Common myeloid progenitor, CD34-positive (primary cell): ENCODE results near the gene CAMSAP3.

Source experiments
- CTCF ChIA-PET: fragments of 350-600 bp; sonication (Branson Sonifier 250); formaldehyde crosslinking; loops from one replicate; lab custom pipeline; 2021; ENCODE audit warnings: antibody characterized with exemption; lab: Charles Lee
- POLR2A ChIA-PET: fragments of 350-600 bp; sonication (Branson Sonifier 250); formaldehyde crosslinking; loops from one replicate; lab custom pipeline; 2021; ENCODE audit warnings: antibody characterized with exemption; lab: Charles Lee
- DNase-seq, 3 donors: peaks; one replicate each; pipeline versions ENCODE4 v3.0.0 to v3.0.0-alpha.2; 2013
- H3K27ac ChIP-seq, 2 experiments: 1 replicate in 1 of 2; 2 replicates in 1 of 2; pipeline ENCODE4 v1.7.0; 2013; ENCODE audit warnings: inconsistent platforms in 2 of 2, low read length in 2 of 2, mild to moderate bottlenecking in 2 of 2, low read depth in 1 of 2, moderate library complexity in 1 of 2; ENCODE audit not compliant: severe bottlenecking in 2 of 2, insufficient read depth in 1 of 2, poor library complexity in 1 of 2
- H3K27me3 ChIP-seq, 5 experiments: replicated peaks in 2 of 5; 1 replicate in 3 of 5; 2 replicates in 2 of 5; pipeline versions ENCODE4 v1.6.1 to v1.7.0; 2013; ENCODE audit warnings: low read length in 4 of 5, mild to moderate bottlenecking in 2 of 5, moderate library complexity in 2 of 5, inconsistent platforms in 1 of 5; ENCODE audit not compliant: insufficient read depth in 5 of 5, control insufficient read depth in 4 of 5
- H3K36me3 ChIP-seq, 4 experiments: 1 replicate in 2 of 4; 2 replicates in 2 of 4; pipeline versions ENCODE4 v1.6.1 to v1.7.0; 2013; ENCODE audit warnings: low read length in 3 of 4, control low read depth in 1 of 4, mild to moderate bottlenecking in 1 of 4; ENCODE audit not compliant: control insufficient read depth in 4 of 4, insufficient read depth in 4 of 4
- H3K4me1 ChIP-seq, 4 experiments: 1 replicate in 3 of 4; 2 replicates in 1 of 4; pipeline versions ENCODE4 v1.6.1 to v1.7.1; 2013; ENCODE audit warnings: low read length in 3 of 4, mild to moderate bottlenecking in 3 of 4, control low read depth in 1 of 4, inconsistent platforms in 1 of 4, moderate library complexity in 1 of 4; ENCODE audit not compliant: control insufficient read depth in 4 of 4, insufficient read depth in 4 of 4; ENCODE audit errors: control extremely low read depth in 1 of 4
- H3K4me3 ChIP-seq, 7 experiments: 1 replicate in 4 of 7; 2 replicates in 3 of 7; pipeline versions ENCODE4 v1.5.1 to v1.7.0; 2013; ENCODE audit warnings: mild to moderate bottlenecking in 7 of 7, low read length in 6 of 7, moderate library complexity in 6 of 7, inconsistent platforms in 2 of 7, low read depth in 2 of 7, control low read depth in 1 of 7; ENCODE audit not compliant: insufficient read depth in 4 of 7, control insufficient read depth in 1 of 7; ENCODE audit errors: extremely low read depth in 1 of 7
- H3K9me3 ChIP-seq, 5 experiments: 1 replicate in 4 of 5; 2 replicates in 1 of 5; pipeline versions ENCODE4 v1.6.1 to v1.7.1; 2013; ENCODE audit warnings: low read length in 4 of 5, mild to moderate bottlenecking in 2 of 5, inconsistent platforms in 1 of 5, low read depth in 1 of 5, moderate library complexity in 1 of 5; ENCODE audit not compliant: control insufficient read depth in 4 of 5, insufficient read depth in 2 of 5; ENCODE audit errors: control extremely low read depth in 1 of 5
- WGBS: methylation state at CpG from one replicate; pipeline ENCODE4 v1.1.5; 2013; ENCODE audit not compliant: insufficient coverage; 5-methylcytosine and 5-hydroxymethylcytosine counted together

The CAMSAP3 gene

DNA sequence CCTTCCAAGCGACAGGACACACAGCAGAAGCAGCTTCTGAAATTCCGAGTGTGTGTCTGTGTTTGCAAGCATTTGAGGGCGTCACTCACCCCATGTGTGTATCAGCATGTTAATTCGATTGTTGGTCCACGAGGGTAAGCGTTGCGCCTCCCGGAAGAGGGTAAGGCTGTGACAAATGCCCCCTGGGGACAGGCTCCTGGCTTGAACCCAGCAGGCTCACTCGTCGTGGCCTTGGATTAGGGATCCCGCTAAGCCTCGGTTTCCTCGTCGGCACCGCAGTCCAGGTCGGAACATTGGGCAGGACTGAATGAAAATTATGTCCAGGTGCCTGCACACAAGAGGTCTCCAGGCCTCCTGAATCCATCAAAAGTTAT lies 40.6 kb downstream of the CAMSAP3 start:
- Histone ChIP-seq H3K9me3 (no peaks in the 10 kb centered on the region), H3K4me1 (peaks cover 0 to 21% (median 18%) of the 10 kb centered on the region in 4 experiments), H3K27me3 (no peaks in the 10 kb centered on the region), H3K36me3 (peaks cover 0 to 29% (median 13%) of the 10 kb centered on the region in 4 experiments), H3K4me3 (peak overlapping the region in 6 of 7 experiments; percentile 5 to 91 (median 80)), H3K27ac (peak overlapping the region in 1 of 2 experiments; percentile 87)
- ChIA-PET CTCF (no interaction called here), POLR2A (no interaction called here)
- no peak for DNase-seq
- WGBS: 85% methylated on average over 16 of the region's 16 CpGs

DNA sequence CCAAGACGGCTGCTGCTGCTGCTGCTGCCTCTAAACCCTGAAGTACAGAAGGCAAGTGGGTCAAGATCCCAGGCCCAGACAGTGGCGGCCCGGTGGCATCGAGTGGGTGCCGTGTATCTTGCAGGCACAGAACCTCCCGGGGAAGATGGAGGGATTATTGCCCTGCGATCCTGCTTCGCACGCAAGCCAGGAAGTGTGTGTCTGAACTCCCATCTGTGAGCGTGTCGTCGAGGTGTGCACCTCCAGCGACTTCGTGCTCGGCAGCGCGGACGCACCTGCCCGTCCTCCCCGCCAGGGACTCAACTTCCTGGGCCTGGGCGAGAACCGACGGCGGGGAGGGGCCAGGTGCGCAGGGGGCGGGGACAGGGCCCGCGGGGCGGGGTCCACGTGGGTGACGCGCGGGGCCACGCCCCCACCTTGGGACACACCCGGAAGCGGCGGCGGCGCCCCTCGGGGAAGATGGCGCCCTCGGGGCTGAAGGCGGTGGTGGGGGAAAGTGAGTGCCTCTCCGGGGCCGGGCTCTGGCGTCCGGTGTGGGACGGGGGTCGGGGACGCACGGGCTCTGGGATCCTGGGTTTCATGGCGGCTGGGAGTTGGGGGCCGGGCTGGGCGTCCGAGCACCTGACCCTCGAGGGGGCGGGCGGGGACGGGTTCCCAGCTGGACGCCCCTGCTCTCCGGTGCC lies 41.2 kb downstream of the CAMSAP3 start, which contains the start of gene STXBP2:
STXBP2 (plus strand) TSS at position 420 of the 683 bp plus-strand sequence; CDS start at position 460, 40 bp downstream.
- H3K36me3 ChIP-seq: peaks cover 0 to 26% (median 13%) of the 10 kb centered on the region in 4 experiments
- POLR2A ChIA-PET: interaction anchor here (1.1 to 1.2 kb wide), 2 partner anchors 19 to 41 kb away, joined by 3 read pairs; no protein-coding TSS in a partner anchor
- H3K27ac ChIP-seq: peak within 1 kb of the TSS; percentile 46 to 87
- CTCF ChIA-PET: interaction anchor here (0.7 to 0.9 kb wide), 3 partner anchors 12 to 44 kb away, joined by 3 to 4 read pairs (median 3); partner anchors contain the start of gene TRAPPC5
- no peaks in the 10 kb centered on the region for H3K9me3 ChIP-seq
- no peaks in the 10 kb centered on the region for H3K27me3 ChIP-seq
- peaks cover 0 to 21% (median 18%) of the 10 kb centered on the region in 4 experiments for H3K4me1 ChIP-seq
- peak within 1 kb of the TSS; percentile 52 to 91 (median 79) for H3K4me3 ChIP-seq
- 4% methylated on average over 26 of the region's 61 CpGs for WGBS
- DNase-seq: peak; percentile 77 to 90 (median 90)

DNA sequence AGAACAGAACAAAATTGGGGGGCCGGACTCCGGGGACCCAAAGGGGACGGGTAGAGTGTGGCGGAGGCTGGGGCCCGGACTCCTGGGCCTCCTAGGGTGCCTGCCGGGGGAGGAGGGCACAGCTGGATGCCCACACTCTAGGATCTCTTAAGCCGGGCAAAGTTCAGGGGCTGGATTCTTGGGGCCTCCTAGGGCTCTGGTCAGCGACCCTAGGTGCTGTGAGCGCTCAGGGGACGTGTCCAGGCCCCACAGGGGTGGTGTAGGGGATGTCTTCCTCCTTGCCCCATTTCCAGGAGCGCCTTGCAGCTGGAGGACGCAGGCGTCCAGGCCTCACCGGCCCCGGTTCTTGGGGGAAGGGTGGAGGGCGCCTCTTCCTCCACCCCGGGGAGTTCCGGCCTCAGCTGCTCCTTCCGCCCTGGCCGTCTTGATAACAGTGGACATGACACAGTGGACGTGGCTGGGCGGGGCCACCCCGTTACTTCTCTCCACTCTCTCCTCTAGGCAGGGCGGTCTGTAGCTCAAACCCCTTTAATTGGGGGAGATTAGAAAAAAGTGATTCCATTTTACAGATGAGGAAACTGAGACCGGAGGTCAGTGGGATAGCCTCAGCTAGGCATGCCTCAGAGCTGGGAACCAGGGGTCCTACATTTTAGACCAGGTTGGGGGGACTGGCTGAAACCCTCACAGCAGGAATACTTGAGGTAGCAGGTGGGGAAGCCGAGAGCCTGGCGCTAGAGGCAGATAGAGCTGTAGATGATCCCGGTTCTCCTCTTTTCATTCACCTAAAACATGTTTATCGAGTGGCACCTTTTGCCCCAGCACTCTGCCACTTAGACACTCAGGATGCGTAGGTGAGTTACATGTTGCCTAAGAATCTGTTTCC lies 42.0 kb downstream of the CAMSAP3 start:
- Histone ChIP-seq H3K9me3 (no peaks in the 10 kb centered on the region), H3K27ac (peak overlapping the region; percentile 46 to 87), H3K27me3 (no peaks in the 10 kb centered on the region), H3K4me1 (peaks cover 0 to 21% (median 18%) of the 10 kb centered on the region in 4 experiments), H3K36me3 (peaks cover 0 to 25% (median 14%) of the 10 kb centered on the region in 4 experiments), H3K4me3 (peak overlapping the region; percentile 52 to 91 (median 79))
- 29% methylated on average over 18 of the region's 30 CpGs for WGBS
- CTCF ChIA-PET: interaction anchor here (0.7 to 1.5 kb wide), 5 partner anchors 11 to 162 kb away, joined by 3 to 4 read pairs (median 3); partner anchors contain the start of gene TRAPPC5
- POLR2A ChIA-PET: interaction anchor here (1.1 to 1.2 kb wide), 2 partner anchors 18 to 40 kb away, joined by 3 read pairs; no protein-coding TSS in a partner anchor
- DNase-seq: peak in 1 of 3 donors; percentile 47

DNA sequence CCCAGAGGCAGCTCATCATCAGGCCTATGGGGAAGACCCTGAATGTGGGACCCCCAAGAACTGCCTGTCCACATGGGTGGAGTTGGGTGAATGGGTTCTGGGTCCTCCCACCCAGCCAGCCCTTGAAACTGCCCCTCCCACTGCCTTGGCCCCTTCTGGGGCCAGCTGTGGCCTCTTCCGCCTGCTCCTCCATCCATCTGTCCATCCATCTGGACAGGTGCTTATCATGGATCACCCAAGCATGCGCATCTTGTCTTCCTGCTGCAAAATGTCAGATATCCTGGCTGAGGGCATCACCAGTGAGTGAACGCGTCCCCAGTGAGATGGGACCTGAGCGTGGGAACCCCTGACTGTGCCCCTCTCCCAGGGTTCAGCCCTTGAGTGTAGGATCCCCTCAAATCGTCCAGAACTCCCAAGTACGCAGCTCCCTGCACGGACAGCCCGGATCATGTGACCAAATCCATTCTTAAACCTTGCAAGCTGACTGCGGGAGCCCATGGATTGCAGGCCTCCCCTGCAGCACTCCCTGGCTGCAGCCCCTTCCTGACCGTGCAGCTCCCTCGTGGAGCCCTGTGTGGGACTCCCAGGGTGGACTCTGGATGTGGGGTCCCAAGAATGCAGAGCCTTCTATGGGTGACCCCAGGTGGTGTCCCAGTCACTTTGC lies 43.3 kb downstream of the CAMSAP3 start:
- Histone ChIP-seq H3K4me1 (peaks cover 0 to 21% (median 18%) of the 10 kb centered on the region in 4 experiments), H3K27ac (no peak overlapping the region), H3K4me3 (no peak overlapping the region), H3K36me3 (peaks cover 0 to 28% (median 14%) of the 10 kb centered on the region in 4 experiments), H3K9me3 (no peaks in the 10 kb centered on the region), H3K27me3 (no peaks in the 10 kb centered on the region)
- no peak for DNase-seq
- POLR2A ChIA-PET: no interaction called here
- WGBS: 96% methylated on average over 10 of the region's 12 CpGs
- CTCF ChIA-PET: interaction anchor here (1.1 to 1.5 kb wide), 2 partner anchors 19 to 48 kb away, joined by 3 to 4 read pairs; no protein-coding TSS in a partner anchor

GRCh38 chr19:7639863-7640348 lies 44.2 kb downstream of the CAMSAP3 start:
- Histone ChIP-seq H3K27me3 (no peaks in the 10 kb centered on the region), H3K27ac (no peak overlapping the region), H3K4me3 (no peak overlapping the region), H3K4me1 (peaks cover 0 to 22% (median 21%) of the 10 kb centered on the region in 4 experiments), H3K36me3 (peaks cover 0 to 36% (median 17%) of the 10 kb centered on the region in 4 experiments), H3K9me3 (no peaks in the 10 kb centered on the region)
- CTCF ChIA-PET: no interaction called here
- 98% methylated on average over 11 of the region's 13 CpGs for WGBS
- DNase-seq: peak in 1 of 3 donors; percentile 32
- POLR2A ChIA-PET: no interaction called here

GRCh38 chr19:7640803-7641202 lies 45.1 kb downstream of the CAMSAP3 start:
- POLR2A ChIA-PET: interaction anchor here (0.5 to 1.1 kb wide), 2 partner anchors 9 to 11 kb away, joined by 3 to 5 read pairs; partner anchors contain the start of genes PET100 and XAB2
- Histone ChIP-seq H3K36me3 (peaks cover 0 to 40% (median 18%) of the 10 kb centered on the region in 4 experiments), H3K27me3 (no peaks in the 10 kb centered on the region), H3K4me1 (peaks cover 0 to 28% (median 20%) of the 10 kb centered on the region in 4 experiments), H3K27ac (no peak overlapping the region), H3K4me3 (no peak overlapping the region), H3K9me3 (no peaks in the 10 kb centered on the region)
- CTCF ChIA-PET: interaction anchor here (1.1 to 1.8 kb wide), 3 partner anchors 10 to 40 kb away, joined by 3 to 7 read pairs (median 3); partner anchors contain the start of gene TRAPPC5
- no peak for DNase-seq
- 95% methylated on average over 10 of the region's 11 CpGs for WGBS
